GM21717 (cell line): ENCODE measurements around the gene SETD3.

Experiments
- ATAC-seq: cut with Tn5 transposase; IDR thresholded peaks from one replicate; pipeline ENCODE4 v1.9.1; 2021; ENCODE audit warnings: mild to moderate bottlenecking, moderate library complexity; ENCODE audit not compliant: unreplicated experiment

SETD3 gene

DNA sequence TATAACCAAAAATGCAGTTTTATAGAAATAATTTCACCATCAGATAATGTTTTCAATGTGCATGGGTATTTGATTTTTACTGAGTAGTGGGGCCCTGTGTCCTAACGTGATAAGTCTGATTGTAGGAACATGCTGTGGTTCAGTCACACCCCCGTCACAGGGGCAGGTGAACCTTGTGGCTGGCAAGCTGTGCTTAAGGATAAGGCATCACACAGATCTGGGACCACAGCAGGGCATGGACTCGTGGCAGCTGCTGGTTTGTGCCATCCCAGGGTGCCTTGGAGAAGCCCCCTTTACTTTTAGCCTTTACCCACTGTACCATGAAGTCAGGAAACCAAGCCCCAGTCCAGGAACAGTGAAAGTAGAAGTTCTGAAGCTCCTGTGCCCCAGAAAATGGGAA, 17.2 kb upstream of the SETD3 start:
- no peak for ATAC-seq

DNA sequence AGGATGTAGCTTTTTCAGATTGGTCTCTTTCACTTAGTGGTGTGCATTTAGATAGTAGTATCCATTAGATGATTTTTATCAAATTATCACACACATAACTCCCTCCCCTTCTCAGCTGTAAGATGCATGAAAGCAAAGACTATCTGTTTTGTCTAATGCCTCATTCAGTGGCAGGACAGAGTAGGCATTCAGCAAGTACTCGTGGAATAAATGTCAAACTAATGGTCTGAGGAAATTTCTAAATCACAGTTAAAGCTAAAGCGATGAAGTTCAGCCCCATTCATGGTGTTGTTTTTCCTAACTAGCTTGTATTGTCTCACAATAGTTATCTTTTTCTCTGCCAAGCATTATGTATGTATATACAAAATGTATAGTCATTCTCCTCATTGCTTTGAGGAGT, 16.7 kb upstream of the SETD3 start:
- no peak for ATAC-seq

DNA sequence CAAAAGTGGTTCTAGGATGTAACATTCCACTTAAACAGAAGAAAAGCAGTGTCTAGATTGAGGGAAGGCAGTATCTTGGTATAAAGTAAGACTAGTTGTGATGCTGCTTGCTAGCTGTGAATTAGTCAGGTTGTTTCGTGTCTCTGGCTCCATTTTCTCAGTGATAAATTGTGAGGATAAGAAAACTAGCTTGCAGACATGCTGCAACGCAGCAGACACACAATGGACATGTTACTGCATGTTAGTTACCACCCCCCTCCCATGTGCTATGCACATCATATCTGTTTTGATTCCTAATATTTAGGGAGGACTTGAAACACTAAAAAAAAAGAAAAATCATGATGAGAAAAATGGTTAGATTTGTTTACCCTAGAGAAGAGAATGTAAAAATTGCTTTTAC, 3.4 kb upstream of the SETD3 start:
- ATAC-seq: no peak

GRCh38 chr14:99481745-99482099, 1.1 kb upstream of the SETD3 start:
- no peak for ATAC-seq

- ATAC-seq: peak; percentile 90
Observed at GRCh38 chr14:99480917-99481744, 472 bp upstream of the SETD3 start, which contains the start of gene CCNK. TSS of gene CCNK (plus strand) at chr14:99481409. CDS start at chr14:99492678, 11,269 bp downstream.

- no peak for ATAC-seq
Observed at GRCh38 chr14:99479160-99479905, 1.3 kb downstream of the SETD3 start.

DNA sequence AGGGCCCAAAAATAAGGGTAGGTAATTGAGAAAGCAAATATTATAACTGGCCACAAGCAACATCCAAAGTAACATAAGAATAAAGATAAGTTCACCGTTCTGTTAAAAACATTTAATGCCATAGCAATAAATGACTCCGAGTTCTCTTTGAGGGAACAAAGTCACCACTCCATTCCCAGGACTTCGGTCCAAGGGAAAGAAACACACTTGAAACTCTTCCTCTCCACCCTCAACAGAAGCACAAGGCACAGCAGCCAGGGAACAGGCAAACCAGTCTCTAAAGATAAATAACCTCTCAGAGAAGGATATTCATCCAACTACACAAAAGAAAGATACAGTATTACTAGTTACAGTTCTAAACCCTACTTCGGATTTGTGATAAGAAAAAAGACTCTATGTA, 2.5 kb downstream of the SETD3 start:
- ATAC-seq: no peak

DNA sequence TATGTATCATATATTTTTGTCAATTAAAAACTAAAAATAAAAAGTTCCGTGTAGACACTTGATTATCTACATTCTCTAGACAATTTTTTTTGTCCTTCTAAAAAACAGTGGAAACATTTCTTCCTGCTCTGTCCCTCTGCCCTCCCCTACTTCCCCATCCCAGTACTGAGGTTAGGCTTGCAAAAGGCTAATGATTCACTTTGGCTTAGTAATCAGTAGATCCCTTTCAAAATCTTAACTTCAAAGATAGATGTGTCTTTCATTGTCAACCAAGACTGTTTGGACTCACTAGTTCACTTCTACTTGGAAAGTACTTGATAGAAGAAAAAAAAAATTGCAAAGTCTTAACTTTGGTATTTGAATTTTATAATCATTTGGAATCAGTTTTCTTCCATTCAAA, 3.8 kb downstream of the SETD3 start:
- ATAC-seq: no peak

DNA sequence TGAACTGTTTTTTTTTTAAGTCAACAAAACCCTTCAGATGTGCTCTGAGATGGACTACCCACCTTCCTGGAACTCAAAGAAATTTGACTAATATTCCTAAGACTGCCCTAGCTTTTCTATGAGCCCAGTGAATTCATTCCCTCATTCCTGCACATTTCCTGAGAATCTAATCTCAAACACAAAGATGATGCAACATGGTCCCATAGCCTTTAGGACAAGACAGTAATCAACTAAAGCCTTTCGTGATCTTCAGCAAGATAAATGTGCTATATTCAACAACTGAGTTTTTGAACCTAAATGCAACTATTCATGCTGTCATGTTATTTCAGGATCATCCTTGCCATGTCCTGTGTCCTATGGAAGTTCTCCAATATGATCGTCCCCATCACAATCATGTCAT, 5.0 kb downstream of the SETD3 start:
- no peak for ATAC-seq

DNA sequence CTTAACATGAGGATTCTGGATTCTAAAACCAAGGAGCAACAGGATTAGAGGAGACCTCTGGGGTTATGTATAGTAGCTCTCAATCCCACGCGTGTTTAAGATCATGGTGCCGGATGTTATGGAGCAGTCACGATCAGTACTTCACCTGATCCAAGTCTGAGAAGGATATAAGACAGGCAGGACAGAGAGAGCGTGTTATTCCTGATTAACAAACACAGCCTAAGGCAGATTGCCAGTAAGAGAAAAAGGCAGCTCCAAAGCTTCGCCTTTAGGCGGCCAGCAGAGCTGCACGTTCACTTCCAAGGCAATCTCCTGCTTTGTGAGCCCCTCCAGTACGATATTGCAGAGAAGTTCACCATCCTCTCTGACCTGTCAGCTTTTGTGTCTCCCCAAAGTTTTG, 5.5 kb downstream of the SETD3 start:
- ATAC-seq: no peak

DNA sequence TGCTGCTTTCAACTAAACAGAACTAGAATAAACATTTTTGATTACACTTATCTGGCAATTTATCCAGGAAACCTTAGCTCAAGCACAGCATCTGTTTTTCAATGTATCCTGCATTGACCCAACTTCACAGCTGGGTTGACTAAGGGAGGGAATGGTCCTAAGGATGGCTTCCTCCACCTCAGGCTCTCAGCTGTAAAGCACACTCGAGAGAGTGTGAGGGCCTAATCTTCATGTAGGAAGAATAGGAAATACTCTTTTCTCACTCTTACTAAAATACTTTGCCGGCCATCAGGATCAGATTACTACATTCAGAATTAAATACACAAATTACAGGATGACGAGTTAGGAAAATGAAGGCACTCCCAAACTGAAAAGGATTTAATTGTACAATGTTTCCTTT, 7.2 kb downstream of the SETD3 start:
- no peak for ATAC-seq

DNA sequence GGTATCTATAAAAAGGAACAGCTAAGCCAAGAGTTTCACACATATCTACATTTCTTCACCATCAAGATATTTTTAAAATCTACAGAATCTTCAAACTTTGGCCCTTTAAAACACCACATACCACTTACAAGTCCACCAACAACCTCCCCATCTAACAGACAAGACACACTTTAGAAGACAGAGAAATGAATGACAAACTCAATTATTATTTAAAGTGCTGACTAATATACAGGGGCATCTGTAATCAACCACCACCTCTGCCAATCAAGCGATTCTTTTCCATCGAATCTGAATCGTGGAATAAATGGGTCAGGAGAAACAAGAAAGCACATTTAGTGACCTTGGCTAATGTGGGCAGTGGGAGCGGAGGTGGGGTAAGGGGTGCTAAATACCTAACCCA, 7.7 kb downstream of the SETD3 start:
- no peak for ATAC-seq

DNA sequence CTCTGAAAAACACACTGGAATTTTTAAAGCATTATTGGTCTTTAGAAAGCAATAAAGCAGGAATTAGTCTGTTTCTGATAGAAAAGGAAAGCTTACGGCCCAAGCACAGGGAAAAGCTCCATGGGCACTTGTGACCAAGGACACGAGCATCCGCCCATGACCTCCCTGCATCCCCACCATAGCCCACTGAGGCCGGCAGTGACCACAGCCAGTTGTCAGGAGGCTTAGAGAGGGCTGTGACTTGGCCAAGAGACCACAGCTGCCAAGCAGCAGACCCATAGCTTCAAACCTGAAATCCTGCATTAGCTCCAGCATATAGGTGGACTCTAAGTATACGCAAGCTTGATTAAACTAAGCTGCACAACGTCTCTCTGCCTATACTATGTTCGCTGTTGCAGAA, 8.9 kb downstream of the SETD3 start:
- ATAC-seq: no peak

DNA sequence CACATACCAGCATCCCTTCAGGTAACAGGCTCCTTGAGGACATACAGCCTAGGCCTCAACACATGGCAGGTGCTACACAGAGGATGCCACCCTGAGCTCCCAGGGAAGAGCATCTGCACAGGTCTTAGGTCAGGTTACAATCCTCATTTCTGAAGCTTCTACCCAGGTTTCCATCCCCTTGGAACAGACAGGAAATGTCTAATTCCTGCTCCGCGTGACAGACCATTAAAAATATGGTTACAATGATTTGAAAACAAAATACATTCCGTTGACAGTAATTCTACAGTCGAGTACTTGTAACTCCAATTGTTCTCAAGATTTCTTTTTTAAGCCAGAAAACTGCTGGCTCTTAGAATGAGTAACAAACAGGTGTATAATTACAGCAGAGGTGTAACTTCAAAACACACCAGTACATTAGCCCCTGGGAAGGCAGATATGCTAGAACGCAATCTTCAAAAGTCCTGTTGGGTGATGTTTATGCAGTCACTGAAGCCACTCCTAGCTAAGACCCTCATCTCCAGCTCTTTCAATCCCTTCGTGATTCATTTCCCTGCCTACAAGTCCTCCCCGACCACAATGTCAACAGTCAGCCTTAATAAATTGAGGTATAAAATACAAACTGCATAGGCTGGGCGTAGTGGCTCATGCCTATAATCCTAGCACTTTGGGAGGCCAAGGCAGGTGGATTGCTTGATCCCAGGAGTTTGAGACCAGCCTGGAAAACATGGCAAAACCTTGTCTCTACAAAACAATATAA, 11.6 kb downstream of the SETD3 start:
- ATAC-seq: no peak

DNA sequence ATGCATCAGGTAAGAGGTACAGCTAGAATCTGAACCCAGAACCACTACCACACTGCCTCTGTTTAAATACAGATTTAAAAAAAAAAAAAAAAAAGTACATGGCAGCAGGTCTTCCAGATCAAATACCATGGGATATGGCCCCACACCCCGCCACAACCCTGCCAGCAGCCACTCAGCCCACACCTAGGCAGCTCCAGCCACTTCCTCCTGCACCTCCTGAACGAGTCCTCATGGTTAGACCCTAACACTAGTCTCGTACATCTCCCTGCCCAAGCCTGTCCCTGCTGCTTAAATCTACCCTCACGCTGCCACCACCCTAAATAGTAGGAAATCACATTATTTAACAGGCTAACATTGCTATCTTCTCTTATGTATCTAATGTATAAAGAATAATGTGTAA, 12.6 kb downstream of the SETD3 start:
- ATAC-seq: no peak

DNA sequence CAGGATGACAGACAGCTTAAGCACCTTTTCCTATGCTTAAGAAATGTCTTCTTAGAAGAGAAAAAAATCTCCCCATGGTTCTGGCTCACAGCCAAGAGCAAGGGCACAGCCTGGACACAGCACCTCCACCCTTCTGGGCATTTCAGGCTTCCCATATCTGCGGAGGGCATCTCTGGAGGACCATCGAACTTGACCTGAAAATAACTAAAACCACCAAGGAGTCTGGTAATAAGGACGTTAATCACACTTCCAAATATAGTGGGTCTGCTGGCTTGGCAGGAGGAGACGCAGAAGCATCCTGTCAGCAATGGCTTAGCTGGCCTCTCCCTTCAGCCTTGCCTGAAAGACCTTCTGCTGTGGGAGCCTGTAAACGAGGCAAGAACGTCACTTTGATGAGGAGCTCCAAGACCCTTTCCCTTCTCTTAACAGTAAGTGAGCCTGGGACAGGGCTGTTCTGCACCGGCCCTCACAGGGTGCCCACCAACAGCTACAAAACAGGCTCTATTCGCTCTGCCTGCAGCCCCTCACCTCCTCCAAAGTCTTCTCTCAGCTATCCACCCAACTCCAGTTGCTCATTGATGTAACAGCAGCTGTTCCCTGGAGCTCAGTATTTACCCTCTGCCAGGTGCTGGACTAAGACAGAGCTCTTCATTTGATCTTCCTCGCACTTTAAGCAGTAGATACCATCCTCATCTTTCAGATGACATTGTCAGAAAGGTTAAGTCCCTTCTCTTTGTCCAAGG, 13.2 kb downstream of the SETD3 start:
- ATAC-seq: no peak

DNA sequence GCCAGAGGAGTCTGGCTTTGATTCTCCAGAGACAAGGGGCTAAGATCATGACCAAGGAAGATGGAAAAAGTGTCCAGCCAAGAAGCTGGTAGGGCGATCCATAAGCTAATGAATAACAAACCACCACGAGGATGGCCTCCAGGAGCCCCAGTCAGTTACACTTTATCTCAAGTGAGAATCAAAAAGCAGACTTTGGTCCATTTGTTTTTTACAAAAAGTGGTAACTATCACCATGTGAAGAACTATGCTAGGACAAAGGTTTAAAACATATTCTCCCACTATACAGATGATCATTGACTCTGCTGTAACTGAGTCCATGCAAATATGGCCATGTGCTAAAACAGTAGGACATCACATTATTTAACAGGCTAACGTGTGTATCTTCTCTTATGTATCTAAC, 13.9 kb downstream of the SETD3 start:
- no peak for ATAC-seq

DNA sequence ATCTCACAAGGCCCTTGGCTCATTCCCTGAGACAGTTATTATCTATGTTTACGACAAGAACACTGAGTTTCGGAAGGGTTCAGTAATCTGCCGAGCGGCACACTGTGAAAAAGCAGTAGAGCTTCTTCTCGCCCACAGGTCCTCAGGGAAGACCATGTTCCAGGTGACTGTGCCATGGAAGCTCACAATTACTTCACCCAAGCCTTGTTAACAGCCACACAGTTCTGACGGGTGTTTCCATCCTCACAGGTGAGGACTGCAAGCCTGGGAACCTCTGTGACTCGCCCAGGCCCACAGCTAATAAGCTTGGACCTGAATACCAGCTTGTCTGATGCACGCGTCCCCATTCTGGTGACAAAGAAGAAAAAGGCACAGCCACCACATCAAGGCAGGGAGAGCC, 15.4 kb downstream of the SETD3 start:
- no peak for ATAC-seq

DNA sequence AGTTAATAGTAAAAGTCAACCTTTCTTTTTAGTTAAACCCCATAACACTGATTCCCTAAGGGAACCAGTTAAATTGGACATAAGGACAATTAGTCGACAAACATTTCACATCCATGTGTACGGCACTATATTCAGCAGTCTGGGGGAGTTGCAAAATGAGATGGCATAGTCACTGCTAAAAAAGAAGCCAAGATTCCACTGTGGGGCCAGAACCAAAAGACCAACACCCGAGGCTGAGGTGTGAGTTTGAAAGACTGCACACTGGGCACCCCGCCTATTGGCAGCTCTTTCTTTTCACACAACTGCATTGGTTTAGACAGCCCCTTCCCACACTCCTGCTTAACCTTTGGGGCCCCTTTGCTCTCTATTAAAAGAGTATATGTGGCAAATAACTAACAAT, 16.7 kb downstream of the SETD3 start:
- no peak for ATAC-seq

DNA sequence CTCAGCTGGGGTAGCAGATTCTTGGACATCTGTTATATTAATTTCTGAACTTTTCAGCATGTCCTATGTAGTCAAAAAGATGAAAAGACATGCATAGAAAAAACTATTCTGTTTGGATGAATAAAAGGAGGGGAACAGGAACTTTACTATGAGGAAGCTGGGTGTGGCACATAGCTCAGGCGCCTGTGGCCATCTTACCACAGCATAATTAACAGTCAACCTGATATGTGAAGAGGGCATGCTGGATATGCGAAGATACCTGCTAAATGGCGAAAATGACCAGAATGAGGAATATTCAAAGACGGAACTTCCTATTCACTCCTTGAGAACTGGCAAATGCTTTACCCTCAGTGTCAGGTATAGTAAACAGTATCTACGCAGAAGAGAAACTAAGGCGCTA, 18.4 kb downstream of the SETD3 start:
- no peak for ATAC-seq
